Dermis blood vessel endothelial cell (primary cell): Measurements from ENCODE around the gene SKAP1. TPM values are rescaled to one million over a fixed set of nuclear protein-coding genes. Genes with fewer than 3 reads are reported as not detected.
A peak's percentile ranks its signal among the peaks of the same experiment; 100 is the strongest.

Experiments used
- DNase-seq: peaks from one replicate; pipeline ENCODE4 v3.0.0; 2010
- total RNA-seq: library from RNA; depleted of rRNA; stranded (reverse); fragments of >200 nt; gene quantifications from 2 replicates; pipeline ENCODE4 v1.2.3, GENCODE V29; 2014

SKAP1 gene
- total RNA-seq, 1 donor from 2014 or later = 0.17 TPM

DNA sequence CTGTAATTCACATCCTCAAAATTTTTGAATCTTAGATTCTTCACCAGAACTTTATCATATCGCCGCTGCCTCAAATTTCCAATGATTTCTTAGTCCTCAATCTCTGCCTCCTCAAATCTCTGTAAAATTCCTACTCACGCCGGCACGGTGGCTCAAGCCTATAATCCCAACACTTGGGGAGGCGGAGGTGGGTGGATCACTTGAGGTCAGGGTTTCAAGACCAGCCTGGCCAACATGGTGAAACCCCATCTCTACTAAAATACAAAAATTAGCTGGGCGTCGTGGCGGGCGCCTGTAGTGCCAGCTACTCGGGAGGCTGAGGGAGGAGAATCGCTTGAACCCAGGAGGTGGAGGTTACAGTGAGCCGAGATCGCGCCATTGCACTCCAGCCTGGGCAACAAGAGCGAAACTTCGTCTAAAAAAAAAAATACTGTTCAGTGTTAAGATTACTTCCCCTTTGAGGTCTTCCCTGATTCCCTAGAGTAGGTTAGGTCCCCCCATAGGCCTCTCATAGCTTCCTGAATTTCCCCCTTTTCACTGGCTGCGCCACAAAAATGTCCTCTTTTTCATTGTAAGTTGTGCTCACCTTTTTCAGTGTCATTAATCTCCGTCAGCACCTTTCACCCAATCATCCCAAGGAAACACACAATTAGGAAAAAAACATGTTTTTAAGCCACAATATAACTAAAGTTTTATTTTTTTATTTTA, 327.8 kb downstream of the SKAP1 start:
- no peak for DNase-seq

DNA sequence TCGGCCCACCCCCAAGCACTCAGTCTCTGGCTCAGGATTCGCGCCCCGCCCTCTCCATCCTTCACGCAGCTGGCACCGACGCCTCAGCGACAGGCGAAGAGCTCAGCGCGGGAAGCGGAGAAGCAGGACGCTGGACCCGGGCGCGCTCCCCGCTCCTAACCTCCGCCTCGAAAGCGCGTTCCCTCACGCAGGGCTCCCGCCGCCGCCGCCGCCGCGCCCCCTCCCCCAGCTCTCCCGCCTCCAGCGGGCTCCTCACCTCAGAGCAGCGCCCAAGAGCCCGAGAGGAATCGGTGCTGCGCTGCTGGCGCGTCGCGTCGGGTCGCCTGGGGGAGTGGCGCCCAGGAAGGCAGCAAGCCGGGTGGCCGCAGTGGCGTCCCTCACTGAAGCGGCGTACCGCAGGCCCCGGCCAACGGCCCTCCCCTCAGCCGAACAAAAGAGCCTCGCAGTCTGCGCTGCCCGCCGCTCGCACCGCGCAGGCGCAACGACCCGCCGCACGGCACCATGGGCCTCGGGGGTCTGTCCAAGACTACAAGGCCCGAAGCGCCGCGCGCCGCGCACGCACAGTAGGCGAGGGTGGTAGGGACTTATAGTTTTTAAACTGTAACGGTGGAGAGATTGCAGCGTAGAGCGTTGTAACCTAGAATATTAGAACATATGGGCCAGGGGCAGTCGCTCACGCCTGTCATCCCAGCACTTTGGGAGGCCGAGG, 328.8 kb downstream of the SKAP1 start, which contains the start of gene CBX1:
TSS of gene CBX1 (minus strand) at position 467 of the 709 bp plus-strand sequence. CDS start 24,474 bp downstream, outside the sequence.
- DNase-seq = peak; percentile 97

DNA sequence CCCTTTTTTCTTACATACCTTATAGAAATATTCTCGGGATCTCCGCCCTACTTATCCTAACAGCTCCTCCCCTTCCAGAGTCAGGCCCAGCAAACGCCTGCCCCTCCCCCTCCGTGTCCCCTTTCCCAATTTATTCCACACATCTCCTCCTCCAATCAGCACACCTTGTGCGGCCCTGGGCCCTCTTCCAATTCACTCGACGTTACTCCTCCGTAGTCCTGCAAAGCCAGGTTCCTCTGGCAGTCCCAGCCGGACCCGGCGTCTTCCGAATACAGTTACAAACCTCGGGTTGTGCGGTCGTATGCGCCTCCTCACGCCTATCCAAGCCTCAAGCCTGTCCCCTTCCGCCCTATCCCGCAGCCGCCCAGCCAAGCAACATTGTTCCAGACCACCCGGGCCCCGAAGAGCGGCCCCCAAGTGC, 329.4 kb downstream of the SKAP1 start:
- DNase-seq = peak; percentile 54

DNA sequence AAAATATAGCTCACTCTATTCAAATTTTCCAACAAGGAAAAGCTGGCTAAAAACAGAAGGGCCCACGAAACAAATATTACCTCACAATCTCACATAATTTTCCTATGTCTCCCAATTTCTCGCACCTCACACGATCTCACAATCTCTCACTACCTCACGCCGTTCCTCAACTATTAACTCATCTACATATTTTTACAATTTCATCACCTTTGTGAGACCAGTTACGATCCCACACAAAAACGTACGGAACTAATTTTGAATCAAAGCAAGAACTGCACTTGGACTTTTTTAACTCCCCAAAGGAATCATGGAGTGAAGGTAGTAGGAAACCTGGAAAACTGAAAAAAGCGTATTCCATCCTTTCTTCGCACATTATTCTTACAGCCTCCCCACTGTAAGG, 329.9 kb downstream of the SKAP1 start:
- DNase-seq = no peak

DNA sequence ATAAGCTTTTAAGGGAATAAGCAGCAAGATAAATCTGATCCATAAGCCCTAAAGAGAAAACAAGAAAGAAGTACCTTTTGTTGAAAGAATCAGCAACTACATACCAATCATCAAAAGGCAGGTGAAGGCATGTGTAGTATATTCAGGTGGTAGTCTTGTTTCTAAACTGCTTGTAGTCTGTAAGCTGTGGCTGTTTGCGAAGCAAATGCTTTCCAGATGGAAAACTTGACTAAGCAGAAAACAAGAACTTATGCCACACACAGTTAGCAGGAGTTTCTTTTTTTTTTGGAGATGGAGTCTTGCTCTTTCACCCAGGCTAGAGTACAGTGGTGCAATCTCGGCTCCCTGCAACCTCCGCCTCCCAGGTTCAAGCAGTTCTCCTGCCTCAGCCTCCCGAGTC, 334.4 kb downstream of the SKAP1 start:
- no peak for DNase-seq

DNA sequence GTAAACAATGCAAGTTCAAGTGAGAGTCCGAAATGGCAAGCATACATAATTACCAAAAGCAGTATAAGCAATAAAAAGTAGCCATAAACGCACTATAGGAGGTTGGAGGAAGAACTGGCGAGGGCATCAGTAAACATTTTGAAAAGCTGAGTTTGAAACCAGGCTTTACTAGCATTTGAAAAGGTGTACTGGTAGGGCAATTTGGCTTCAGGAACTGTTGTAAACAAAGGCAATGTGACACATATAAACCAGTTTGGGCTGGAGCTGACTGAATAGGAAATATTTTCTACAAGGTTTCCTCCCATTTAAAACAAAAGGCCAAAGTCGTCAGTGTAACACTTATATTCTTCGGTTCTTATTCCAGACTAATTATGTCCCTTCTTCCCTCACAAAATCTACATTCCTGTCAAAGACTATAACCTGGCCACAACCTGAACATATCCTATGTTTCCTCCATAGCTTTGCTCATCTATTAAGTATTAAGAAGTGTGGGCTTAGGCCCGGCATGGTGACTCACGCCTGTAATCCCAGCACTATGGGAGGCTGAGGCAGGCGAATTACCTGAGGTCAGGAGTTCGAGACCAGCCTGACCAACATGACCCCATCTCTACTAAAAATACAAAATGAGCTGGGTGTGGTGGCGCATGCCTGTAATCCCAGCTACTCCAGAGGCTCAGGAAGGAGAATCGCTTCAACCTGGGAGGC, 336.5 kb downstream of the SKAP1 start:
- DNase-seq = peak; percentile 41

DNA sequence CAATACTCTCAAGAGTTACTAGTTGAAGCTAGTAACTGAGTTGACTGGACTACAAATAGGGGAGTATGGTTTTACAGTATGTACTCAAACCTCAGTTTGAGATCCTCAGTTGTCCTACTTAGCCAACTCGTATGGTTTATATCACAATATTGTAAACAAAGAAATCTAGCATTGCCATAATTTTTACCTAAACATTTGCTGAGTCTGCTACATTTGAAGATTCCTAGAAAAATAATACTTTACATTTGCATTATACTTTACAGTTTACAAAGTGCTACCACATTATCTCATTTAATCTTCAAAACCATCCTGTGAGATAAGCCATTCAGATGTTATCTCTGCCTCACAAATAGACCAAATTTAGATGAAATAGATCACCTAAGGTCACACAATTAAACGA, 345.1 kb downstream of the SKAP1 start:
- no peak for DNase-seq

Other genes starting within 250 kb of the SKAP1 start
- not detected in 2 replicates for gene HOXB1, start 100.8 kb upstream of the SKAP1 start, total RNA-seq
- 4.8 and 5.2 TPM in 2 replicates for gene HOXB2, start 114.9 kb upstream of the SKAP1 start, total RNA-seq
- 2.7 and 3.2 TPM in 2 replicates for gene HOXB4, start 148.1 kb upstream of the SKAP1 start, total RNA-seq
- 9.5 and 11.9 TPM in 2 replicates for gene HOXB3, start 160.0 kb upstream of the SKAP1 start, total RNA-seq
- 0.17 and 0.23 TPM in 2 replicates for gene HOXB5, start 163.6 kb upstream of the SKAP1 start, total RNA-seq
- 7.5 and 11.9 TPM in 2 replicates for gene HOXB6, start 174.8 kb upstream of the SKAP1 start, total RNA-seq
- 9.9 and 11.4 TPM in 2 replicates for gene HOXB7, start 180.8 kb upstream of the SKAP1 start, total RNA-seq
- gene HOXB8, start 185.1 kb upstream of the SKAP1 start, total RNA-seq = 1.2 and 4.1 TPM in 2 replicates
- 0.47 and 1.0 TPM in 2 replicates for gene HOXB9, start 196.1 kb upstream of the SKAP1 start, total RNA-seq